GM18511 (cell line): Measurements from ENCODE around the gene OR6C2.
"Not testable (repeated sequence)": the region's sequence is repeated elsewhere in the genome, so short reads cannot be mapped to it uniquely, and the experiment has no call there.

ENCODE experiments used
- ATAC-seq: cut with Tn5 transposase; IDR thresholded peaks from one replicate; pipeline ENCODE4 v1.9.1; 2021; ENCODE audit warnings: mild to moderate bottlenecking, moderate library complexity; ENCODE audit not compliant: unreplicated experiment

The OR6C2 gene

GRCh38 chr12:55443776-55444175 lies at the start of gene OR6C2:
OR6C2 (plus strand) TSS chr12:55444076; CDS start chr12:55452214, 8,138 bp downstream.
- ATAC-seq = no peak

GRCh38 chr12:55396326-55396725 lies 47.5 kb upstream of the OR6C2 start:
- no peak for ATAC-seq

GRCh38 chr12:55400229-55400628 lies 43.6 kb upstream of the OR6C2 start, which contains the start of gene OR6C65:
OR6C65 (plus strand) TSS chr12:55400529; CDS start chr12:55400529, 0 bp downstream.
- no peak for ATAC-seq

- ATAC-seq = no peak
These were observed 36.0 kb upstream of the OR6C2 start for GRCh38 chr12:55407866-55408265.

- not testable (repeated sequence) for ATAC-seq
These were observed 34.7 kb upstream of the OR6C2 start for GRCh38 chr12:55409133-55409532.

GRCh38 chr12:55412138-55412537 lies 31.7 kb upstream of the OR6C2 start:
- ATAC-seq = not testable (repeated sequence)

- not testable (repeated sequence) for ATAC-seq
These were observed 30.1 kb upstream of the OR6C2 start for GRCh38 chr12:55413498-55414388.

- ATAC-seq = not testable (repeated sequence)
These were observed 29.5 kb upstream of the OR6C2 start for GRCh38 chr12:55414396-55414823.

- ATAC-seq = not testable (repeated sequence)
These were observed 29.0 kb upstream of the OR6C2 start for GRCh38 chr12:55414889-55415288.

- ATAC-seq = no peak
These were observed 26.9 kb upstream of the OR6C2 start for GRCh38 chr12:55416961-55417360.

- no peak for ATAC-seq
These were observed 23.4 kb upstream of the OR6C2 start for GRCh38 chr12:55420307-55420962.

- ATAC-seq = no peak
These were observed 17.9 kb upstream of the OR6C2 start, which contains the start of gene OR6C76 for GRCh38 chr12:55425954-55426353. OR6C76 (plus strand) TSS chr12:55426254; CDS start chr12:55426254, 0 bp downstream.

GRCh38 chr12:55428331-55429243 lies 15.3 kb upstream of the OR6C2 start:
- ATAC-seq = no peak

GRCh38 chr12:55441233-55441632 lies 2.6 kb upstream of the OR6C2 start:
- not testable (repeated sequence) for ATAC-seq

GRCh38 chr12:55445357-55445756 lies 1.5 kb downstream of the OR6C2 start:
- no peak for ATAC-seq

GRCh38 chr12:55446326-55446725 lies 2.5 kb downstream of the OR6C2 start:
- ATAC-seq = no peak

GRCh38 chr12:55448825-55449224 lies 4.9 kb downstream of the OR6C2 start:
- ATAC-seq = no peak

- ATAC-seq = not testable (repeated sequence)
These were observed 21.1 kb downstream of the OR6C2 start for GRCh38 chr12:55464926-55465325.

- peak; percentile 92 for ATAC-seq
These were observed 24.0 kb downstream of the OR6C2 start for GRCh38 chr12:55467836-55468235.

GRCh38 chr12:55469291-55469690 lies 25.4 kb downstream of the OR6C2 start:
- no peak for ATAC-seq
